GM23248 (cell line): Measurements from ENCODE around the gene GRIK3. TPM values are rescaled to one million over a fixed set of nuclear protein-coding genes. Genes with fewer than 3 reads are reported as not detected.

Source experiments
- DNase-seq: peaks from one replicate; pipeline ENCODE4 v3.0.0-alpha.2; 2015
- H2AFZ ChIP-seq: fragments of 200-600 bp; sonication (generic); 2 replicates; pipeline ENCODE4 v1.6.1; 2016; ENCODE audit warnings: antibody characterized with exemption
- H3F3A ChIP-seq: fragments of 200-600 bp; sonication (generic); 2 replicates; pipeline ENCODE4 v1.6.1; 2016; ENCODE audit warnings: mild to moderate bottlenecking, antibody characterized with exemption, mixed run types; ENCODE audit not compliant: insufficient read depth
- H3K27ac ChIP-seq: fragments of 200-600 bp; sonication (generic); 2 replicates; pipeline ENCODE4 v1.5.1; 2016; ENCODE audit warnings: mild to moderate bottlenecking
- H3K27me3 ChIP-seq: fragments of 200-600 bp; sonication (generic); replicated peaks from 2 replicates; pipeline ENCODE4 v1.6.1; 2016; ENCODE audit warnings: mild to moderate bottlenecking; ENCODE audit not compliant: insufficient read depth
- H3K36me3 ChIP-seq: fragments of 200-600 bp; sonication (generic); 2 replicates; pipeline ENCODE4 v1.6.1; 2016; ENCODE audit warnings: low read depth, mild to moderate bottlenecking
- H3K4me1 ChIP-seq: fragments of 200-600 bp; sonication (generic); 2 replicates; pipeline ENCODE4 v1.6.1; 2016; ENCODE audit warnings: mild to moderate bottlenecking; ENCODE audit not compliant: insufficient read depth
- H3K4me2 ChIP-seq: fragments of 200-600 bp; sonication (generic); one replicate; pipeline ENCODE4 v1.6.1; 2016; ENCODE audit warnings: mild to moderate bottlenecking; ENCODE audit not compliant: unreplicated experiment
- H3K4me3 ChIP-seq: fragments of 200-600 bp; sonication (generic); 2 replicates; pipeline ENCODE4 v1.5.1; 2016; ENCODE audit warnings: mild to moderate bottlenecking
- H3K79me2 ChIP-seq: fragments of 200-600 bp; sonication (generic); 2 replicates; pipeline ENCODE4 v1.6.1; 2016; ENCODE audit warnings: mild to moderate bottlenecking; ENCODE audit not compliant: insufficient read depth
- H3K9ac ChIP-seq: fragments of 200-600 bp; sonication (generic); 2 replicates; pipeline ENCODE4 v1.6.1; 2016; ENCODE audit warnings: mild to moderate bottlenecking
- H3K9me2 ChIP-seq: fragments of 200-600 bp; sonication (generic); 2 replicates; pipeline ENCODE4 v1.6.1; 2016; ENCODE audit warnings: mixed run types, mild to moderate bottlenecking, moderate library complexity; ENCODE audit not compliant: insufficient read depth
- H3K9me3 ChIP-seq: fragments of 200-600 bp; sonication (generic); one replicate; pipeline ENCODE4 v1.6.1; 2017; ENCODE audit warnings: low read depth
- H4K20me1 ChIP-seq: fragments of 200-600 bp; sonication (generic); 2 replicates; pipeline ENCODE4 v1.6.0; 2016; ENCODE audit not compliant: insufficient read depth
- EZH2 ChIP-seq: fragments of 200-600 bp; sonication (generic); IDR thresholded peaks from 2 replicates; pipeline ENCODE4 v1.6.1; 2018; ENCODE audit warnings: antibody characterized with exemption, mild to moderate bottlenecking; ENCODE audit not compliant: insufficient read depth, poor library complexity, severe bottlenecking
- EZH2phosphoT487 ChIP-seq: fragments of 200-600 bp; sonication (generic); IDR thresholded peaks from 2 replicates; pipeline ENCODE4 v1.6.1; 2018; ENCODE audit warnings: antibody characterized with exemption, moderate library complexity, mild to moderate bottlenecking, low read depth; ENCODE audit not compliant: insufficient read depth
- WGBS, 2 experiments: methylation state at CpG; one replicate each; pipeline ENCODE4 v1.1.6; 2015 to 2017; ENCODE audit warnings: low lambda C conversion rate in 2 of 2, low coverage in 1 of 2; ENCODE audit errors: missing lambda C conversion rate in 2 of 2; 5-methylcytosine and 5-hydroxymethylcytosine counted together
- in situ Hi-C: fragments of 300-500 bp; cut with MboI; formaldehyde crosslinking; loops from 2 replicates; pipeline ENCODE4 v1.15.0; 2020
- polyA plus RNA-seq: library from polyadenylated mRNA; unstranded; fragments of >200 nt; fragmentation: Nextera tagmentation; extraction: Ambion mirVana; gene quantifications from 2 replicates; pipeline ENCODE4 v1.2.1, GENCODE V29; 2016
- total RNA-seq: library from RNA; depleted of rRNA; stranded (reverse); fragments of >200 nt; shearing (Covaris generic); gene quantifications from 2 replicates; pipeline ENCODE4 v1.2.3, GENCODE V29; 2014

The GRIK3 gene
- total and polyA plus RNA-seq, 2 experiments from 2014 or later = not detected

DNA sequence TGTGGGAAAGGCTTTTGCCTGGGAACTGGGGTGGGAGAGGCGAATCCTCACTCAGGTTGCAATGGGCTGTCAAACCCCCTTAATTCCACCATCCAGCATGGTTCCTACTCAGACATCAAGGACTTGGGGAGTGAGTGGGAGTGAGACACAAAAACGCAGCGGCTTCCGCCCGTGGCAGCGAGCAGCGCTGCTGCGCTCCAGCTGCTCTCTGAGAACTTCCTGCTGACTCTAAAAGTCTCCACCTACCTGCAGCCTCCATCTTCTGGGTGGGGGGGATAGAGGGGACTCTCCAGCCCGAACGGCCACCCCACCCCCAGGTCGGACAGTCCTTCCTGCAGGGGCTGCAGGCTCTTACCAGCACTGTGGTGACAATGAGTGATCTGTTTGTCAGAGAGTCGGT, 184.4 kb downstream of the GRIK3 start:
- Histone ChIP-seq H3K9ac (no peak overlapping the region), H2AFZ (no peak overlapping the region), H3K4me3 (no peak overlapping the region), H3K9me2 (no peaks in the 10 kb centered on the region), H3K36me3 (no peaks in the 10 kb centered on the region), H3K4me2 (no peak overlapping the region), H3K79me2 (no peaks in the 10 kb centered on the region), H3K27ac (no peak overlapping the region), H3K27me3 (no peaks in the 10 kb centered on the region), H3F3A (no peaks in the 10 kb centered on the region), H4K20me1 (no peaks in the 10 kb centered on the region), H3K9me3 (no peaks in the 10 kb centered on the region), H3K4me1 (no peaks in the 10 kb centered on the region)
- in situ Hi-C loops = no loop called here
- TF ChIP-seq EZH2 = no peak
- no peak for TF ChIP-seq EZH2phosphoT487
- DNase-seq = no peak
- 49 to 50% methylated on average over 9 to 12 of the region's 12 CpGs for WGBS, 2 experiments

DNA sequence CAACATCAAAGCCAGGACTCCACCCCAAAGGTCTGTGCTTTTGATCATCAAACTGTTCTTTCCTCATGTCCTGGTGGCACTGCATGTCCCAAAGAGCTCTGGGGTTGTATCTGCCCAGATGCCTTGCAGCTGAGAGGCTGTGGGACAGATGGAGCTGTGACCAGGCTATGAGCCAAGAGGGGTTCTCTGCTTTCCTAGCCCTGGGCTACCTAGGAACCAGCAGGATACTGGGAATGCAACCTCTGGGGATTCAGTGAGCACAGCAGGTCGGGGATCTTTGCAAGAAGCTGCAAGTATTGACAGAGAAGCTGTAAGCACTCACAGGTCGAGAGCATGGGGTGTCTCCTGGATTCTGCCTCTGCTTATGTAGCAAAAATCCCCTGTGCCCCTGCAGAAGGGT, 186.6 kb downstream of the GRIK3 start:
- in situ Hi-C loops = no loop called here
- no peak overlapping the region for H3K4me3 ChIP-seq
- no peak for TF ChIP-seq EZH2phosphoT487
- no peak for TF ChIP-seq EZH2

DNA sequence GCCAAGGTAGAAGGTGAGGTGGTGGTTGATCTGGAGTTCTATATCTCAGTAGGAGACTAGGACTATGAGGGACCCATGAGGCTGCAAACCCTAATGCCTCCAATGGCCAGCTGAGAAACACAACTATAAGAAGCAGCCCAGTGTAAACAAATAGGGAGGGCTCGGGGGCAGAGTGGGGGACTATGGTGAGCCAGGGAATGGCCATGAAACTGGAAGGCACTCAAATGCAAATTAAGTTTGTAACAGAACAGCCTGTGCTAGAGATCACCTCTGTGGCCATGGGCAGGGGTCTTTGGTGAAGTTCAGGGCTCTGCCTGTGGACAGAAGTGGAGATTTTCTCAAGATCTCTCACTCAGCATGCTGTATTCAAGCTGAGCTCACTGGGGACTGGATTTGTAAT, 187.1 kb downstream of the GRIK3 start:
- no peak for TF ChIP-seq EZH2
- no peak for TF ChIP-seq EZH2phosphoT487
- no peaks in the 10 kb centered on the region for H3K9me2 ChIP-seq
- no peak overlapping the region for H3K27ac ChIP-seq
- WGBS, 2 experiments = 0 to 4% methylated on average over 1 of the region's 1 CpG
- no peak overlapping the region for H3K4me2 ChIP-seq
- H3K36me3 ChIP-seq = no peaks in the 10 kb centered on the region
- H3K9me3 ChIP-seq = no peaks in the 10 kb centered on the region
- H3K27me3 ChIP-seq = no peaks in the 10 kb centered on the region
- no peak overlapping the region for H2AFZ ChIP-seq
- H4K20me1 ChIP-seq = no peaks in the 10 kb centered on the region
- H3F3A ChIP-seq = no peaks in the 10 kb centered on the region
- no peak overlapping the region for H3K9ac ChIP-seq
- no peaks in the 10 kb centered on the region for H3K4me1 ChIP-seq
- H3K4me3 ChIP-seq = no peak overlapping the region
- in situ Hi-C loops = no loop called here
- no peak for DNase-seq
- no peaks in the 10 kb centered on the region for H3K79me2 ChIP-seq

More for the DNA sequence above, 186.6 kb downstream of the GRIK3 start:
- H3K9ac ChIP-seq = no peak overlapping the region
- no peaks in the 10 kb centered on the region for H3K27me3 ChIP-seq
- 0 to 3% methylated on average over 2 of the region's 2 CpGs for WGBS, 2 experiments
- H3K27ac ChIP-seq = no peak overlapping the region
- no peak for DNase-seq
- H2AFZ ChIP-seq = no peak overlapping the region
- no peaks in the 10 kb centered on the region for H3K9me3 ChIP-seq
- H3K4me2 ChIP-seq = no peak overlapping the region
- no peaks in the 10 kb centered on the region for H3K4me1 ChIP-seq
- H3F3A ChIP-seq = no peaks in the 10 kb centered on the region
- H3K36me3 ChIP-seq = no peaks in the 10 kb centered on the region
- no peaks in the 10 kb centered on the region for H3K9me2 ChIP-seq
- no peaks in the 10 kb centered on the region for H3K79me2 ChIP-seq
- H4K20me1 ChIP-seq = no peaks in the 10 kb centered on the region

DNA sequence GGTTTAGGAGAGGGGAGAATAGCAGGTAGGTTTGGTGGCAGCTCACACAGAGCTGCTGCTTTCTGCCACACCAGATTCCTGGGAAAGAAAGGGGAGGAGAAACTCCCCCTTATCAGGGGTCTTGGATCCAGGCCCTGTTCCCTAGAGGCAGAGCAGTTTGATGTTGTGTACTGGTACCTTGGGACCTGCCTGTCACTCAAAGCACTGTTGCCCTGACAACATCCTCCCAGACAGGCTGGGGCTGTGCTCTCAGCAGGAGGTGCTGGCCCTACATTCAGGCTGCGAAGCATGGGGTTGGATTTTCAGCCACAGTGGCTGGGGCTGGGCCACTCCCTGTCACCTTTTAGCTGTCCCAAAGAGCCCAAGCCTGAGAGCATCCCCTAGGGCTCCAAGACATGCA, 188.0 kb downstream of the GRIK3 start:
- in situ Hi-C loops = no loop called here

DNA sequence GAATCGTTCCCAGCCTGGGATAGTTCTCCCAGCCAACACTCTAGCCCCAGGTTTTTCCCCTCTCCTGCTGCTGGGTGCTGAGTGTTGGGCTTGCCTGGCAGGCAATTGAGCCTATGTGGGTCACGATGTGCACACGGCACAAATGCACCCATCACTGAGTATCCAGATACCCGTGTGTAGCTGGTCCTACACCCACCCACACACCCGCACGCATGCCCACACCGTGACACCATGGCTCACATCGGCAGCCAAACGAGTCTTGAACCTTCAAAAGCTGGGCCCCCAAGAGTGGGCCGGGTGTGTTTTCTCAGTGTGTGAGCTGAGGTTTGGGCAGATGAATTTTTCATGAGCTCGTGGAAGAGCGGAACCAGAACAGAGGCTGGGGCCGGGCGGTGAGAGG, 188.5 kb downstream of the GRIK3 start:
- H3K4me3 ChIP-seq = no peak overlapping the region
- TF ChIP-seq EZH2 = no peak
- no peak for TF ChIP-seq EZH2phosphoT487
- no peak overlapping the region for H3K9ac ChIP-seq
- H3K9me2 ChIP-seq = no peaks in the 10 kb centered on the region
- H3K27me3 ChIP-seq = no peaks in the 10 kb centered on the region
- no peaks in the 10 kb centered on the region for H3K79me2 ChIP-seq
- no peaks in the 10 kb centered on the region for H3F3A ChIP-seq
- no peaks in the 10 kb centered on the region for H3K4me1 ChIP-seq
- H3K4me2 ChIP-seq = no peak overlapping the region
- H4K20me1 ChIP-seq = no peaks in the 10 kb centered on the region
- no peak overlapping the region for H2AFZ ChIP-seq
- in situ Hi-C loops = no loop called here
- WGBS, 2 experiments = 40 to 42% methylated on average over 14 of the region's 14 CpGs
- no peaks in the 10 kb centered on the region for H3K36me3 ChIP-seq
- H3K27ac ChIP-seq = no peak overlapping the region
- DNase-seq = no peak
- H3K9me3 ChIP-seq = no peaks in the 10 kb centered on the region

More for the DNA sequence above, 188.0 kb downstream of the GRIK3 start:
- H3K9me3 ChIP-seq = no peaks in the 10 kb centered on the region
- WGBS, 2 experiments = 6 to 11% methylated on average over 1 of the region's 1 CpG
- TF ChIP-seq EZH2phosphoT487 (no peak), EZH2 (no peak)
- H3K4me1 ChIP-seq = no peaks in the 10 kb centered on the region
- no peaks in the 10 kb centered on the region for H3K36me3 ChIP-seq
- DNase-seq = no peak
- no peak overlapping the region for H2AFZ ChIP-seq
- no peaks in the 10 kb centered on the region for H3K79me2 ChIP-seq
- H3K9ac ChIP-seq = no peak overlapping the region
- no peaks in the 10 kb centered on the region for H4K20me1 ChIP-seq
- no peaks in the 10 kb centered on the region for H3K27me3 ChIP-seq
- no peak overlapping the region for H3K27ac ChIP-seq
- no peaks in the 10 kb centered on the region for H3K9me2 ChIP-seq
- no peak overlapping the region for H3K4me3 ChIP-seq
- H3K4me2 ChIP-seq = no peak overlapping the region
- no peaks in the 10 kb centered on the region for H3F3A ChIP-seq
